Effector CD8-positive, alpha-beta T cell (primary cell): Measurements from ENCODE around the gene PPIP5K1.

Experiments used
- DNase-seq: peaks from one replicate; lab custom pipeline; 2025; lab: John Stamatoyannopoulos, UW

PPIP5K1 gene

GRCh38 chr15:43517354-43518196, 72.4 kb downstream of the PPIP5K1 start, which contains the start of gene MAP1A:
Gene MAP1A, plus strand, starts transcription at chr15:43517608. Its CDS starts 3,866 bp downstream, at chr15:43521474.
- DNase-seq = no peak

- no peak for DNase-seq
These were observed 73.1 kb downstream of the PPIP5K1 start for GRCh38 chr15:43516801-43517353.

GRCh38 chr15:43516185-43516584, 73.8 kb downstream of the PPIP5K1 start:
- DNase-seq = no peak

- no peak for DNase-seq
These were observed 74.3 kb downstream of the PPIP5K1 start for GRCh38 chr15:43515741-43516140.

- DNase-seq = no peak
These were observed 75.6 kb downstream of the PPIP5K1 start for GRCh38 chr15:43514241-43515057.

- no peak for DNase-seq
These were observed 76.5 kb downstream of the PPIP5K1 start for GRCh38 chr15:43513550-43513949.

- no peak for DNase-seq
These were observed 78.8 kb downstream of the PPIP5K1 start for GRCh38 chr15:43511012-43511885.

- peak; percentile 92 for DNase-seq
These were observed 79.6 kb downstream of the PPIP5K1 start for GRCh38 chr15:43510200-43511011.

GRCh38 chr15:43509660-43510199, 80.3 kb downstream of the PPIP5K1 start:
- no peak for DNase-seq

- no peak for DNase-seq
These were observed 80.9 kb downstream of the PPIP5K1 start for GRCh38 chr15:43508991-43509659.

GRCh38 chr15:43508421-43508820, 81.6 kb downstream of the PPIP5K1 start:
- DNase-seq = no peak

GRCh38 chr15:43505738-43506137, 84.3 kb downstream of the PPIP5K1 start:
- no peak for DNase-seq

GRCh38 chr15:43499635-43500034, 90.4 kb downstream of the PPIP5K1 start:
- no peak for DNase-seq

- DNase-seq = no peak
These were observed 91.0 kb downstream of the PPIP5K1 start for GRCh38 chr15:43498990-43499389.

- no peak for DNase-seq
These were observed 96.1 kb downstream of the PPIP5K1 start for GRCh38 chr15:43493703-43494472.

- DNase-seq = peak; percentile 93
These were observed 97.1 kb downstream of the PPIP5K1 start, which contains the start of gene TP53BP1 for GRCh38 chr15:43492673-43493601. Gene TP53BP1, minus strand, starts transcription at chr15:43493156. Its CDS starts 113 bp downstream, at chr15:43493043.

GRCh38 chr15:43492266-43492665, 97.7 kb downstream of the PPIP5K1 start:
- DNase-seq = no peak

GRCh38 chr15:43489191-43489590, 100.8 kb downstream of the PPIP5K1 start:
- no peak for DNase-seq
